Endometrial microvascular endothelial cells (primary cell): ENCODE data around the gene ZBP1. TPM values are rescaled to one million over a fixed set of nuclear protein-coding genes. Genes with fewer than 3 reads are reported as not detected.

Experiments used
- in situ Hi-C: cut with HindIII; loops from 2 replicates; pipeline ENCODE4 v1.10.0; 2017; ENCODE audit warnings: low sequenced_read_pairs, low pct_unique_long_range_greater_than_20kb; ENCODE audit errors: inconsistent ontology term
- total RNA-seq: library from RNA; depleted of rRNA; stranded (reverse); fragments of >200 nt; gene quantifications from one replicate; pipeline ENCODE4 v1.2.3, GENCODE V29; 2015; ENCODE audit errors: inconsistent ontology term

ZBP1 gene
- total RNA-seq, 1 donor from 2014 or later = not detected

DNA sequence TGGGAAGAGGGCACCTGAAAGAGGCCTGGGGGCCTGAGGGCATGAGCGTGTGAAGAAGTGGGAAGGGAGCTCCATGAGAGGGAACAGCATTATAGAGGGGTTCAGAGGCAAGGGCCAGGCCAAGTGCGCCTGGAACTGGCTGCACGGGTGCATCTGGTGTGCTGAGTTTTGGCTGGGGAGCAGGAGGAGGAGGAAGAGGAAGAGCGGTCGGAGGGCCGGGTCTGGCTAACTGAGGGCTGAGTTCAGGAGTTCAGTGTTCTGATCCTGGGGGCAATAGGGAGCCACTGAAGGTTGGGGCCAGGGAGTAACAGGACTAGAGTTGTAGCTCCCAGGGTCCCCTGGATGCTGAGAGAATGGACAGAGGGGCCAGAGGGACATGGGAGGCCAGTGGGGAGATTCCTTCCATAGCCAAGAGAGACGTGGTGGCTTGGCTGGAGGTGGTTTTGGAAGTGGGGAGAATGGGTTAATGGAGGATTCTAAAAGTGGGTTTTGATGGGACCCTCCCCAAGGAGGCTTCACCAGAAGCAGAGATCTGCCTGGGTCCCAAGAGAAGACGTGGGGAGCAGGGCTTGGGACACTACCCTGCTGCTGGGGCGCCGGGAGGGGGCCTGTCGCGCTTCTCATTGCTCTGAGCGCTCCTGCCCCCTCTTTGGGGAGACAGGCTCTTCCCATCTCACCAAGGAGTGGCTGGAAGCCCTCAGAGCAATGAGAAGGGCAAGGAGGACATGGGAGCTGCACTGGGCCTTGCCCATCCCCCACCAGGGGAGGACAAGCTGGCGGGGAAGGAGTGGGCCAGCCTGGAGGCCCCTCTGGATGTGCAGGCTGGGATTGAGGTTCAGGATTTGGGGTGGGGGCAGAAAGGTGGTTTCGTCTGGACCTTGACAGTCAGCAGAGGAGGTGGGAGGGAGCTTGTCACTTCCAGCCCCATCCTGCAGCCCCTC lies 28.7 kb downstream of the ZBP1 start:
- in situ Hi-C loops = no loop called here

GRCh38 chr20:57590485-57591288 lies 29.5 kb downstream of the ZBP1 start:
- in situ Hi-C loops = no loop called here

DNA sequence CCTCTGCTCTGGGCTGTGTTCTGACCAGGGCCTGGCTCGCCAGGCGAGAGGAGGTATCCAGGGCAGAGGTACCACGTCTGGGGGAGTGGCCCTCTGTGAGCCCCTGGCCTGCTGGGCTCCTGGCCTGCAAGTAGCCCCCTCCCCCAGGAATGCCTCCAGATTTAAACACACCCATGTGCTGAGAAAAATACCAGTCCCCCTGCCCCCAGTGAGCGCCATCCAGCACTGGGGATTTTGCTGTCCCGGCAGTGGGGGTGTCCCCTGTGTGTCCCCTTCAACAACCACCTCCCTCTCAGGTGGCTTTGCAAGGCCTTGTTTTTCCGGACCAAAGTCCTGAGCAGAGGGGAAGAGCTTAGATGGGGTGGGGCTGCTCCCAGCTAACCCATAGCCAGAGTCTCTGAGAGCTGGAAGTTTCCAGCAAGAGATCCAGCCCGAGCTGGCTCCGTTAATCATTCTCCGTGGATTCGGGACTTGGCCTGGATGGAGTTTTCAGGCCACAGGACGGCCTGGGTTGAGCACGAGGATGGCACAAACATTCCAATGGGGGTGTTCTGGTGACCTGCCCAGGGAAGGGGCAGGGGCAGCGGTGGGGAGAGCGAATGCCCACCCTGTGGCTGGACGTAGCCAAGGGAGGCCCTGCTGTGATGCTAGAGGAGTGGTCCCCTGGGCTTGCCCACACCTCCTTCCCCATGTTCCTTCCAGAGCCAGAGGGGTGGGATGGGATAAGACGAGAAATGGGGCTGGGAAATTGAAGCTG lies 30.3 kb downstream of the ZBP1 start:
- in situ Hi-C loops = no loop called here

- in situ Hi-C loops = no loop called here
Measured at GRCh38 chr20:57589123-57589727, 31.0 kb downstream of the ZBP1 start.

DNA sequence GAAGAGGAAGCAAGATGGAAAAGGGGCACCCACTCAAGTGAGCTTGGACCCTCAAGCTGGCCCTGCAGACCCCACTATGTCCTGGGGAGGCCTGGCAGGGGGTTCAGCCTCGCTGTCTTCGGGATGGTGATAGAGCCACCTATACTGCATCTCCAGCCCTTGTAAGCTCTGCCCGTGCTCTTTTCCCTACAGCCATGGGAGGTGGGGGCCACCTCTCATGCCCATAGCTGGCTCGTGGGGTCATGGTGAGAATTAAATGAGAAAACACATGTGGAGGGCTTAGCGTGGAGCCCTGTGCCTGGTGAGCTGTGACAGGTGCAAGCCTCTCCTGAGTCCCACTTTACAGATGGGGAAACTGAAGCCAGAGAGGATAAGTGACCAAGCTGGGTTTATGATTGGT lies 31.6 kb downstream of the ZBP1 start:
- in situ Hi-C loops = no loop called here

DNA sequence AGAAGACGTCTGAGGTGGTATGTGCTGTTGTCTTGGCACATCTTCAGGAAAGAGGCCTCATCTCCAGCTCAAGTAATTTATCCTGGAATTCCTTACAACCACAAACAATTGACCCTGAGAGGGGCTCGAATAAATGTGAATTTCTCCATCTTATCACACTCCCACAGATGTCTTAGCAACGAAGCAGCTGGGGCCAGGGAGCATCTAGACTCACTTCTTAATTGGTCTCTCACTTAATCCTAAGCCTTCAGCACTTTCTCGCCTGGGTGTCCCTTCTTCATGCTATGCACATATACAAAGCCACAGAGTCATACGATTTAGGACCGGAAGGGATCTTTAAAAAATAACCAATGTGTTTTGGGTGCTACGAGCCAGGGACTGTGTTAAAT lies 32.2 kb downstream of the ZBP1 start:
- in situ Hi-C loops = no loop called here

GRCh38 chr20:57587278-57587988 lies 32.8 kb downstream of the ZBP1 start:
- in situ Hi-C loops = no loop called here

DNA sequence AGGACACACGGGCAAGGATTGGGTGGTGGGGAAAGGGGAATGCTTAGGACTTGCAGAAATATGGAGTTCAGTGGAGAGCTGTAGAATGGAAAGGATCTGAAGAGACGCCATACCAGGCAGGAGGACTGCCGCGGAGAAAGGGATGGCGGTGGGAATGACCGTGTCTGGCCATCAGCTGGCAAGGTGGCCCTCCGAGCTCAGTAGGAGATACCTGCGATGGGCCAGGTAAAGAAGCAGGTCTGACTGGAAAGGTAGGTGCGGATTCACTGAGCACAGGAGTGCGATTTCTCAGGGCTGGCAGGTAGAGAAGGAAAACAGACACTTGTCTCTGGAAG lies 33.3 kb downstream of the ZBP1 start:
- in situ Hi-C loops = no loop called here

- in situ Hi-C loops = no loop called here
Measured at GRCh38 chr20:57586370-57586793, 33.8 kb downstream of the ZBP1 start.

DNA sequence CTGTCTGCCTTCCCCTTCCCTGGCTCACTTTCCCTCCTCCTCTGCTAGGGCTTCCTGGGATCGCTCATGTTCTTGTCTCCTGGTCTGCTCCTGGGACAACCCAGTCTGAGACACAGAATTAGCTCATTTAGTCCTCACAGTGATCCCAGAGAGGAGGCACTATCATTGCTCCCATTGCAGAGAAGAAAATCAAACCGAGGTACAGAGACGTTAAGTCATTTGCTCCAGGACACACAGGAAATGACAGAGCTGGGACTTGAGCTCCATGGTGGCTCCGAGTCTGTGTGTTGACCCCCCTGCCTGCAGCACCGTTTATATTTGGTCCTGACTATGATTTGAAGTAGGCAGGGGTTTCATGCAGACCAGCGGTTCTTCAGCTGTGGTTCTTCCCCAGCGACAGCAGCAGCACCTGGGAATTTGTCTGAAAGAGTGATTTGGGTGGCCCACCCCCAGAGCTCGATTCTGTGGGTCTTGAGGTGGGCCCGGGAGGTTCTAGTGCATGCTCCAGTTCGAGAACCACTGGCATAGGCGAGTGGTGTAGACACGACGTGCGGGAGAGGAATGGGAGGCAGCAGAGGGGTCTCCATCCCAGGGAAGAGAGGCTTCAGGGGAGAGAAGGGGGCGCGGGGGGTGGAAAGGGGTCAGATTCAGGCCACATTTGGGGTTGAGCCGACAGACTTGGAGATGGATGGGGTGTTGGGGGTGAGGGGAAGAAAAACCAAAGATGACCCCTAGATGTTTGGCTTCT lies 34.6 kb downstream of the ZBP1 start:
- in situ Hi-C loops = no loop called here

- in situ Hi-C loops = no loop called here
Measured at GRCh38 chr20:57584768-57585461, 35.3 kb downstream of the ZBP1 start.

GRCh38 chr20:57583289-57584257 lies 36.7 kb downstream of the ZBP1 start:
- in situ Hi-C loops = no loop called here

- in situ Hi-C loops = no loop called here
Measured at GRCh38 chr20:57582432-57583288, 37.6 kb downstream of the ZBP1 start.

DNA sequence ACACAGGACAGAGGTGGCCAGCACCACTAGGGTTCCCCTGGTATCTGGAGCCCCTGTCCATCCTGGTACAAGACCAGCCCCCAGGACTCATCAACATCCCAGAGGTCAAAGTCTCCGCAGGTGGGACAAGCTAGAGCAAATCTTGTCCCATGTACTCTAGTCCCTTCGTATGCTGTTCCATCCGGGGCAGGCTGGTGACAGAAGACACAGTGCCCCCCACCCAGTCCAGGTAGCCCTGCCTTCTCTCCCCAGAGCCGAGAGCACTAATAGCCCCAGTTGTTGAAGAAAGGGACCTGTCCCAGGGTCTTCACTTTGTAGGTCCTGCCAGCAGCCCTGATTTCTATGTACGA lies 38.2 kb downstream of the ZBP1 start:
- in situ Hi-C loops = no loop called here

- in situ Hi-C loops = no loop called here
Measured at GRCh38 chr20:57581202-57582028, 38.8 kb downstream of the ZBP1 start.
